ENCODE results near the gene CDK9. TPM values are rescaled to one million over a fixed set of nuclear protein-coding genes. Genes with fewer than 3 reads are reported as not detected.

Gene CDK9
- polyA plus RNA-seq, 1 experiment = 45.9 TPM

- no peak overlapping the region for H3K4me3 ChIP-seq (ENCODE audit: low read depth, low read length)
- TF ChIP-seq CTCF (IDR thresholded peaks at IDR 0.05; ENCODE audit: low read depth, low read length) = no peak
- DNase-seq (ENCODE audit: low read depth, low spot score) = no peak
- ChIA-PET POLR2A (interaction anchor here (0.8 kb wide), 1 partner anchor 32 kb away, joined by 3 read pairs; no protein-coding TSS in a partner anchor), CTCF (no interaction called here)
- H3K27me3 ChIP-seq (ENCODE audit: control insufficient read depth, insufficient read depth, low read length) = no peaks in the 10 kb centered on the region
- no peaks in the 10 kb centered on the region; the same call in 1 of the 2 replicates for H3K9me3 ChIP-seq (ENCODE audit: control insufficient read depth, insufficient read depth, low read length)
- H3K27ac ChIP-seq (ENCODE audit: low read depth, low read length) = no peak overlapping the region
Measured at GRCh38 chr9:127814619-127815511, 29.0 kb downstream of the CDK9 start.

GRCh38 chr9:127815512-127816361 lies 29.9 kb downstream of the CDK9 start:
- no peaks in the 10 kb centered on the region for H3K27me3 ChIP-seq (ENCODE audit: control insufficient read depth, insufficient read depth, low read length)
- ChIA-PET CTCF (no interaction called here), POLR2A (interaction anchor here (0.8 kb wide), 1 partner anchor 31 kb away, joined by 3 read pairs; no protein-coding TSS in a partner anchor)
- H3K4me3 ChIP-seq (ENCODE audit: low read depth, low read length) = no peak overlapping the region
- no peak for TF ChIP-seq CTCF (IDR thresholded peaks at IDR 0.05; ENCODE audit: low read depth, low read length)
- no peak for DNase-seq (ENCODE audit: low read depth, low spot score)
- H3K9me3 ChIP-seq (ENCODE audit: control insufficient read depth, insufficient read depth, low read length) = no peaks in the 10 kb centered on the region; the same call in 1 of the 2 replicates
- H3K27ac ChIP-seq (ENCODE audit: low read depth, low read length) = no peak overlapping the region

DNA sequence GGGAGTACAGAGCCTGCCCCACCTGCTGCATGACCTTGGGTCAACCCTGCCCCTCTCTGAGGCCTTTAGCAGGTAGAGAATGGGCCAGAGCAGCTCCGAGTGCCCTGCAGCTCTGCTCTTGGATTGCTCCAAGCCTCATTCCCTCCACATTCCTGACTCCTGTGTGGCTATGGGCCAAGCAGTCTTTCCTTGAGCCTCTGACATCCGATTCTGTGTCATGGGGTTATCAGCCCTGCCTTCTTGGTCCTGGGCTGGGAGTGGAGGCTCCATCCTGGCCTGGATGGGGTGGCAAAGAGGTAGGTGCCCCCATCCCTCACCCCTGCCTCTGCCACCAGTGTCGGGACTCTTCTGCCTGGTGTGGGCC lies 30.5 kb downstream of the CDK9 start:
- no peak overlapping the region for H3K4me3 ChIP-seq (ENCODE audit: low read depth, low read length)
- H3K27me3 ChIP-seq (ENCODE audit: control insufficient read depth, insufficient read depth, low read length) = no peaks in the 10 kb centered on the region
- no peaks in the 10 kb centered on the region; the same call in 1 of the 2 replicates for H3K9me3 ChIP-seq (ENCODE audit: control insufficient read depth, insufficient read depth, low read length)
- H3K27ac ChIP-seq (ENCODE audit: low read depth, low read length) = no peak overlapping the region
- no peak for TF ChIP-seq CTCF (IDR thresholded peaks at IDR 0.05; ENCODE audit: low read depth, low read length)
- ChIA-PET CTCF (no interaction called here), POLR2A (no interaction called here)
- no peak for DNase-seq (ENCODE audit: low read depth, low spot score)

DNA sequence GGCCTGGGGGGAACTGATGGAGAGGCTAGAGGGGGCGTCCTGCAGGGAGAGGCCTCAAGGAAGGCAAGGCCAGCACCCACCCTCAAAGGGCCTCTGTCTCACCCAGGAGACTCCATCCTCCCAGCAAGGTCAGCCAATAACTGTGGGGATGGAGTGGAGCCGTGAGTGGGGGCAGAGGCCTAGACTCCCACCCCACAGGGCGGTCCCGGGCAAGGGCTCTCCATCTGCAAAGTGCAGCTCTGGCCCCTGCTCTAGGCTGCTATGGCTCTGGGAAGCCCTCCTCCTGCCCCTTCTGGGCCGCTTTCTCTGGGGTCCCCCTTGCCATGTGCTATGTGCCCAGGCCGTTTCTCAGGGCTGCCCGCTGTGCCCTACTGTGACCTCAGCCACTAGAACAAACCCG lies 30.9 kb downstream of the CDK9 start:
- POLR2A ChIA-PET = interaction anchor here (1.1 kb wide), 1 partner anchor 15 kb away, joined by 3 read pairs; the partner anchor contains the start of gene FPGS
- DNase-seq (ENCODE audit: low read depth, low spot score) = no peak
- Histone ChIP-seq H3K27ac (ENCODE audit: low read depth, low read length) (no peak overlapping the region), H3K9me3 (ENCODE audit: control insufficient read depth, insufficient read depth, low read length) (no peaks in the 10 kb centered on the region; the same call in 1 of the 2 replicates), H3K27me3 (ENCODE audit: control insufficient read depth, insufficient read depth, low read length) (no peaks in the 10 kb centered on the region), H3K4me3 (ENCODE audit: low read depth, low read length) (no peak overlapping the region)
- CTCF ChIA-PET = interaction anchor here (0.9 kb wide), 1 partner anchor 105 kb away, joined by 3 read pairs; no protein-coding TSS in a partner anchor
- TF ChIP-seq CTCF (IDR thresholded peaks at IDR 0.05; ENCODE audit: low read depth, low read length) = no peak

Data from AG04450 (cell line).